Measurements from ENCODE around the gene FMR1.

DNA sequence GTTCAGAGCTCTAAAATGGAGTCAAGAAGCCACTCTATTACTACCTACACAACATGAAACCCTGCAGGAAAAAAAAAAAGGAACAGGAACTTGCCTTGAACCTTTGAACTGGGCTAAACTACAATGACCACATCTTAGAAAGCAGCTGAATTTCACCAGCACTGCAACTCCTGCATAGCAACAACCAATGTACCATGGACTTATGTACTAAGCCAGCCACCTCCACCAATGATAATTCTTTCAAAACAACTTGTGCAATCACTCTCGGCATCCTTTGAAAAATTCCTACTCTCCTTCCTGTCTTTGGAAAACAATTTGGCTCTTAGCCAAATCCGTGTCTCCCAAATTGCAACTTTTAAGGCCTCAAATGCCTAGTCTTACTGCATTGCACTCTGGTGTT lies 26.8 kb upstream of the FMR1 start:
- TF ChIP-seq POLR2A (IDR thresholded peaks at IDR 0.05; ENCODE audit: low read depth) (no peak), EP300 (IDR thresholded peaks at IDR 0.05) (no peak)
- TF ChIP-seq, protein P1, sequence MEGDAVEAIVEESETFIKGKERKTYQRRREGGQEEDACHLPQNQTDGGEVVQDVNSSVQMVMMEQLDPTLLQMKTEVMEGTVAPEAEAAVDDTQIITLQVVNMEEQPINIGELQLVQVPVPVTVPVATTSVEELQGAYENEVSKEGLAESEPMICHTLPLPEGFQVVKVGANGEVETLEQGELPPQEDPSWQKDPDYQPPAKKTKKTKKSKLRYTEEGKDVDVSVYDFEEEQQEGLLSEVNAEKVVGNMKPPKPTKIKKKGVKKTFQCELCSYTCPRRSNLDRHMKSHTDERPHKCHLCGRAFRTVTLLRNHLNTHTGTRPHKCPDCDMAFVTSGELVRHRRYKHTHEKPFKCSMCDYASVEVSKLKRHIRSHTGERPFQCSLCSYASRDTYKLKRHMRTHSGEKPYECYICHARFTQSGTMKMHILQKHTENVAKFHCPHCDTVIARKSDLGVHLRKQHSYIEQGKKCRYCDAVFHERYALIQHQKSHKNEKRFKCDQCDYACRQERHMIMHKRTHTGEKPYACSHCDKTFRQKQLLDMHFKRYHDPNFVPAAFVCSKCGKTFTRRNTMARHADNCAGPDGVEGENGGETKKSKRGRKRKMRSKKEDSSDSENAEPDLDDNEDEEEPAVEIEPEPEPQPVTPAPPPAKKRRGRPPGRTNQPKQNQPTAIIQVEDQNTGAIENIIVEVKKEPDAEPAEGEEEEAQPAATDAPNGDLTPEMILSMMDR (IDR thresholded peaks at IDR 0.05) = no peak

Data from esophagus muscularis mucosa (tissue), 4 donors.